ENCODE measurements around the gene DHRS12.
"Not testable (repeated sequence)": the region's sequence is repeated elsewhere in the genome, so short reads cannot be mapped to it uniquely, and the experiment has no call there.

DHRS12 gene

GRCh38 chr13:51826606-51827005 lies 22.6 kb upstream of the DHRS12 start:
- no peak for DNase-seq

GRCh38 chr13:51825681-51826254 lies 21.8 kb upstream of the DHRS12 start:
- DNase-seq, result no peak

GRCh38 chr13:51825165-51825592 lies 21.2 kb upstream of the DHRS12 start:
- DNase-seq, result no peak

- not testable (repeated sequence) for DNase-seq
Measured at GRCh38 chr13:51824712-51825111, 20.7 kb upstream of the DHRS12 start.

GRCh38 chr13:51823863-51824262 lies 19.9 kb upstream of the DHRS12 start:
- DNase-seq, result no peak

- DNase-seq, result no peak
Measured at GRCh38 chr13:51823359-51823758, 19.4 kb upstream of the DHRS12 start.

- DNase-seq, result no peak
Measured at GRCh38 chr13:51822106-51822815, 18.3 kb upstream of the DHRS12 start.

- no peak for DNase-seq
Measured at GRCh38 chr13:51821606-51822005, 17.6 kb upstream of the DHRS12 start.

GRCh38 chr13:51820016-51820597 lies 16.1 kb upstream of the DHRS12 start:
- DNase-seq, result no peak

GRCh38 chr13:51819544-51819943 lies 15.6 kb upstream of the DHRS12 start:
- DNase-seq, result no peak

GRCh38 chr13:51818781-51819511 lies 15.0 kb upstream of the DHRS12 start:
- no peak for DNase-seq

GRCh38 chr13:51818276-51818675 lies 14.3 kb upstream of the DHRS12 start:
- DNase-seq, result no peak

GRCh38 chr13:51817717-51818116 lies 13.8 kb upstream of the DHRS12 start:
- DNase-seq, result no peak

- DNase-seq, result no peak
Measured at GRCh38 chr13:51816604-51817249, 12.8 kb upstream of the DHRS12 start.

- no peak for DNase-seq
Measured at GRCh38 chr13:51815848-51816247, 11.9 kb upstream of the DHRS12 start.

GRCh38 chr13:51814825-51815650 lies 11.1 kb upstream of the DHRS12 start:
- no peak for DNase-seq

- no peak for DNase-seq
Measured at GRCh38 chr13:51814071-51814470, 10.1 kb upstream of the DHRS12 start.

GRCh38 chr13:51811920-51812451 lies 8.0 kb upstream of the DHRS12 start:
- DNase-seq, result no peak

GRCh38 chr13:51811046-51811445 lies 7.1 kb upstream of the DHRS12 start:
- no peak for DNase-seq

GRCh38 chr13:51808811-51809210 lies 4.8 kb upstream of the DHRS12 start:
- no peak for DNase-seq

- no peak for DNase-seq
Measured at GRCh38 chr13:51807041-51807440, 3.1 kb upstream of the DHRS12 start.

GRCh38 chr13:51806566-51806965 lies 2.6 kb upstream of the DHRS12 start:
- DNase-seq, result no peak
